ENCODE results near the gene ACSF2. TPM values are rescaled to one million over a fixed set of nuclear protein-coding genes. Genes with fewer than 3 reads are reported as not detected.

ACSF2 gene
- total and polyA plus RNA-seq, 2 of the 13 experiments (the other 11 are each of a cell fraction or from before 2014, with no cell fraction given): 87.3 to 109 TPM

GRCh38 chr17:50482110-50482509 lies 56.1 kb downstream of the ACSF2 start (continued):
- TF ChIP-seq MTA1 (CRISPR knock-in tag; IDR thresholded peaks at IDR 0.05; ENCODE audit: borderline replicate concordance): peak; percentile 52; the same call in 1 of the 2 replicates
- no peak for TF ChIP-seq ZBTB40 (IDR thresholded peaks at IDR 0.05)
- TF ChIP-seq ZBTB40 (CRISPR knock-in tag; IDR thresholded peaks at IDR 0.05): peak; percentile 44; the same call in 1 of the 2 replicates
- TF ChIP-seq CENPT (CRISPR knock-in tag; IDR thresholded peaks at IDR 0.05; ENCODE audit: low read depth): no peak
- TF ChIP-seq, protein P1, sequence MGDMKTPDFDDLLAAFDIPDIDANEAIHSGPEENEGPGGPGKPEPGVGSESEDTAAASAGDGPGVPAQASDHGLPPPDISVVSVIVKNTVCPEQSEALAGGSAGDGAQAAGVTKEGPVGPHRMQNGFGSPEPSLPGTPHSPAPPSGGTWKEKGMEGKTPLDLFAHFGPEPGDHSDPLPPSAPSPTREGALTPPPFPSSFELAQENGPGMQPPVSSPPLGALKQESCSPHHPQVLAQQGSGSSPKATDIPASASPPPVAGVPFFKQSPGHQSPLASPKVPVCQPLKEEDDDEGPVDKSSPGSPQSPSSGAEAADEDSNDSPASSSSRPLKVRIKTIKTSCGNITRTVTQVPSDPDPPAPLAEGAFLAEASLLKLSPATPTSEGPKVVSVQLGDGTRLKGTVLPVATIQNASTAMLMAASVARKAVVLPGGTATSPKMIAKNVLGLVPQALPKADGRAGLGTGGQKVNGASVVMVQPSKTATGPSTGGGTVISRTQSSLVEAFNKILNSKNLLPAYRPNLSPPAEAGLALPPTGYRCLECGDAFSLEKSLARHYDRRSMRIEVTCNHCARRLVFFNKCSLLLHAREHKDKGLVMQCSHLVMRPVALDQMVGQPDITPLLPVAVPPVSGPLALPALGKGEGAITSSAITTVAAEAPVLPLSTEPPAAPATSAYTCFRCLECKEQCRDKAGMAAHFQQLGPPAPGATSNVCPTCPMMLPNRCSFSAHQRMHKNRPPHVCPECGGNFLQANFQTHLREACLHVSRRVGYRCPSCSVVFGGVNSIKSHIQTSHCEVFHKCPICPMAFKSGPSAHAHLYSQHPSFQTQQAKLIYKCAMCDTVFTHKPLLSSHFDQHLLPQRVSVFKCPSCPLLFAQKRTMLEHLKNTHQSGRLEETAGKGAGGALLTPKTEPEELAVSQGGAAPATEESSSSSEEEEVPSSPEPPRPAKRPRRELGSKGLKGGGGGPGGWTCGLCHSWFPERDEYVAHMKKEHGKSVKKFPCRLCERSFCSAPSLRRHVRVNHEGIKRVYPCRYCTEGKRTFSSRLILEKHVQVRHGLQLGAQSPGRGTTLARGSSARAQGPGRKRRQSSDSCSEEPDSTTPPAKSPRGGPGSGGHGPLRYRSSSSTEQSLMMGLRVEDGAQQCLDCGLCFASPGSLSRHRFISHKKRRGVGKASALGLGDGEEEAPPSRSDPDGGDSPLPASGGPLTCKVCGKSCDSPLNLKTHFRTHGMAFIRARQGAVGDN (CRISPR knock-in tag; IDR thresholded peaks at IDR 0.05): peak; percentile 48; the same call in 1 of the 2 replicates
- TF ChIP-seq NRL (CRISPR knock-in tag; IDR thresholded peaks at IDR 0.05; ENCODE audit: borderline replicate concordance): peak; percentile 79; the same call in 1 of the 2 replicates
- TF ChIP-seq ZNF772 (CRISPR knock-in tag; IDR thresholded peaks at IDR 0.05): peak; percentile 62; the same call in 1 of the 2 replicates
- TF ChIP-seq ZFP91 (CRISPR knock-in tag; IDR thresholded peaks at IDR 0.05; ENCODE audit: borderline replicate concordance): 0 out of 2 replicates have a peak, but pooled peaks have one; percentile 25

Measured in HepG2 (cell line).